ENCODE results near the gene CD37.

GRCh38 chr19:49287141-49287770 is 48.0 kb upstream of the CD37 start:
- TF ChIP-seq CTCF (IDR thresholded peaks at IDR 0.05) (no peak), EZH2 (IDR thresholded peaks at IDR 0.05; ENCODE audit: borderline replicate concordance, insufficient read depth, low read depth, low read length, poor library complexity, severe bottlenecking) (no peak)
